Iris pigment epithelial cell (primary cell): ENCODE data around the gene PTP4A2.
"Not testable (repeated sequence)": the region's sequence is repeated elsewhere in the genome, so short reads cannot be mapped to it uniquely, and the experiment has no call there.

ENCODE experiments used
- DNase-seq: peaks from one replicate; pipeline ENCODE4 v3.0.0-alpha.2; 2011; ENCODE audit warnings: low read depth

The PTP4A2 gene

DNA sequence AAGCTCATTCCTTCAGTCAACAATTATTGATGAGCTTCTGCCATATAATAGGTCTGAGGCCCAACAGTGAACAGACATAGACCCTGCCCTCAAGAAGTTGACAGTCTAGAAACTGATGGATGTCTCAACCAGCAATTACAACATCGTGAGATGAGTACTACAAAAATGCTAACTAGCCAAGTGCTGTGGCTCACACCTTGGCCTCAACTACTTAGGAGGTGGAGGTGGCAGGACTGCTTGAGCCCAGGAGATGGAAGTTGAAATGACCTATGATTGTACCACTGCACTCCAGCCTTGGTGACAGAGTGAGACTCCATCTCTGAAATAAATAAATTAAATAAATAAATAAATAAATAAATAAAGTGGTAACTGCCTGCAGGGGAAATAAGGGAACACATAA, 11.7 kb upstream of the PTP4A2 start:
- DNase-seq = no peak

DNA sequence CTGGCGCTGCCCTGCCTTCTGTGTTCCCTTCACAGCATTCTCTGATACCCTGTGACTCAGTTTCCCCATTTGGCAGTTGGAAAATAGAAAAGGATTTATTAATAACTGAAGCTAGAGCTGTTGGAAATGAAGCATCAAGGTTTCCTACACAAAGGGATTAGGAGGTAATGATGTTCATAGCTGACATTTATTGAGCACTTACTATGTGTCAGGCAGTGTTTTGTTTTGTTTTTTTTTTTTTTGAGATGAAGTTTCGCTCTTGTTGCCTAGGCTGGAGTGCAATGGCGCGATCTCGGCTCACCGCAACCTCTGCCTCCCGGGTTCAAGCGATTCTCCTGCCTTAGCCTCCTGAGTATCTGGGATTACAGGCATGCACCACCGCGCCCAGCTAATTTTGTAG, 7.5 kb upstream of the PTP4A2 start:
- not testable (repeated sequence) for DNase-seq

DNA sequence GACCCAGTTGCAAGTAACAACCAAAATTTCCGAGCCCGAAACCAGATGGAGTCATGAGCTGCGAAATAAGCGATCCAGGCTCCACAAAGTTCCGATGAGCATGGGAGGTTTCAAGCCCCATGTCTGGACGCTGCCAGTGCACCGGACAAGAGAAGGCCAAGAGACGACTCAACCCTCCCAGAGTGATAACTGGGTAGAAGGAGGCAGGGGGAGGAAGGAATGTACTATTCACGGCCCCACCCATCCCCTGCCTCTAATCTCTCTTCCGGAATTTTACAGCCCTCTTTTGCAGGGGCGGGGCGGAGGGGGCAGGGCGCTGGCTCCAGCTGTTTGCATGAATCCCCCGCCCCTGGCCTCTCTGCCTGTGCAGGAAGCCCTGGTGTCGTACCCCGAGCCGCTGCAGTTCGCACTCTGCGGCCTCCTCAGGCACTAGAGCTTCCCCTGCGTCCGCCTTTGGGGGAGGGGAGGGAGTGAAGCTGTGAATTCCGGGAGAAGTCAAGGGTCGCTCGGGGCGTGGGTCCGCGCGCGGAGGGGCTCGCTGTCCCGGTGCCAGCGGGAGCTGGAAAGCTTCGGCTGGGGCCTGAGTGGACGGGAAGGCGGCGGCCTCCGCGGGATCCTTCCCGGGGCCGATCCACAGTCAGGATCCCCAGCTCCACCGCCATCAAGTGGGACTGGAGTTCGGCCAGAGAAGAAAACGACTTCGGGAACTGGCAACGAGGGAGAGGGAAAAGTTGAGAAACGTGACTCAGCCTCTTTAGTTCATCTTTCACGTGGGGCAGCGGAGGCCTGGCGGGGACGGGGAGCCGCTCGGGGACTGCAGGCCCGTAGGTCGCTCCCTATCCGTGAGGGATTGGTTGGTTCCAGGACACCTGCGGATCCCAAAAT, 6.3 kb upstream of the PTP4A2 start:
- peak; percentile 94 for DNase-seq

DNA sequence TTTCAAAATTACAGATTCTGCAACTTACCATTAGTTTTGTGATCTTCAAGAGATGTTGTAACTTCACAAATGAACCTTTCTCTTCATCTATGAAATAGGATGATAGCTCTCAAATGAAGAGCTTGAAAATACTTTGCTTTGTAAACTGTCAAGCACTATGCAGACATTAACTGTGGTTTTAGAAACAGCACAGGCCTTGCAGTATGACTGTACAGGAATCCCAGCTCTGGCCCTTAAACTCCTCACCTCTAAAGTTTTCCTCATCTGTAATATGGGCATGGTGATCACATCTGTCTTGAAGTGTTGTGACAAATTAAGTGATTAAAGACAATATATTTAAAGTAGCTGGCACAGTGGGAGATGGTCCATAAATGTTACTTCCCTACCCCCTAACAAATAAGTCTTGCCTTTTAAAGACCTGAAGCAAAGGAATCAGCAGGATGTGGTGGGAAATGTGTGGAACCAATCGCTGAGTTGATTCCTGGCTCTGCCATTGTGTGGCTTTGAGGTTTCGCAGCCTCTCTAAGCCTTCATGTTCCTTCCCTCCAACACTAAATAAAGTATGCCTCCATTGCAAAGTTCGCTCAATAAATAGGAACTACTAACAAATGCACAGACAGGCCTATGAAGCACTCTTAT, 5.5 kb upstream of the PTP4A2 start:
- peak; percentile 45 for DNase-seq

DNA sequence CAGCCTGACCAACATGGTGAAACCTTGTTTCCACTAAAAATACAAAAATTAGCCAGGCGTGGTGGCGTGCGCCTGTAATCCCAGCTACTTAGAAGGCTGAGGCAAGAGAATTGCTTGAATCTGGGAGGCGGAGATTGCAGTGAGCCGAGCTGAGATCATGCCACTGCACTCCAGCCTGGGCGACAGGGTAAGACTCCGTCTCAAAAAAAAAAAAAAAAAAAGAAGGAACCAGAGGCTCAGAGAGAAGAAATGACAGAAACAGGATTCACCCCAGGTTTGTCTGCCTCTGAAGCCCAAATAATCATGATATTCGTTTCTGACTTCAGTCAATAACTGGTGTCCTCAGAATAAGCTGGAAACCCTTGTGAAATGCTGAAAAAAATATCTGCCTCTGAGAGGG, 3.9 kb upstream of the PTP4A2 start:
- DNase-seq = not testable (repeated sequence)

DNA sequence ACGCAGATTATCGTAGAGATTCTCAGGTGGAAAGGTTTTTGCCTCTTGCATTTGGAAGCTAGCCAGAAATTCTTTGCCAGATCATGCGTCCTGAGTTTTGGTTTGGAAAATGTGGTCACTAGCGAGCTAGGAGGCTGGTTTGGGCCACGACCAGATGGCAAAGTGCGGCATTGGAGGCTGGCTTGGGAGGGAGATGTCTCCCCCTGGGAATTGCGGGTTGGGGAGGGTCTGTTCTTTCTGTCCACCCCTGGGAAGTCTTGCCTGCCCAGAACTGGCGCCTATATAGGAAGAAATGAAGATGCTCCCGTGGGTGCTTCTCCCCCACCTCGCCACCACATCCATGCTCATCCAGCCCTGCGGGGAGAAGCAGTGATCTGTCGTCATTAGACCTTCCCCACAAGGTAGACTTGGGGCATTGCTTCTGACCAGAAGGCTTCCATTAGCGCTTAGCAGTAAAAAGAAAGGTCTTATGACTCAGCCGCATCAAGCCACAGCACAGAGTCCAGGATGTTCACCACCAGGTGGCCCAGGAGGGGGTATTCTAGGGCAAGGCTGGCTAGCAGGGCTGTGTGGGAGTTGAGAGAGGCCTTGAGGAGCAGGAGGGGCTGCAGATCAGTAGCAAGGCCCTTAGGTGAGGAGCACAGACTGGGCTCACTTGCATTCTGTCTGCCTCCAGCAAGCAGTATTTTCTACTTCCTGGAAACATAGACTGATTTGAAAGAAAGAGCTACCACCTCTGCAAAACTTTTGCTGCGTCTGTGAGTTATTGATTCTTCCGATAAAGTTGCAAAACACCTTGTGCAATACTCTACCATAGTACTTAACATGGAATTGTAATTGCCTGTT, 1.5 kb upstream of the PTP4A2 start:
- peak; percentile 95 for DNase-seq

DNA sequence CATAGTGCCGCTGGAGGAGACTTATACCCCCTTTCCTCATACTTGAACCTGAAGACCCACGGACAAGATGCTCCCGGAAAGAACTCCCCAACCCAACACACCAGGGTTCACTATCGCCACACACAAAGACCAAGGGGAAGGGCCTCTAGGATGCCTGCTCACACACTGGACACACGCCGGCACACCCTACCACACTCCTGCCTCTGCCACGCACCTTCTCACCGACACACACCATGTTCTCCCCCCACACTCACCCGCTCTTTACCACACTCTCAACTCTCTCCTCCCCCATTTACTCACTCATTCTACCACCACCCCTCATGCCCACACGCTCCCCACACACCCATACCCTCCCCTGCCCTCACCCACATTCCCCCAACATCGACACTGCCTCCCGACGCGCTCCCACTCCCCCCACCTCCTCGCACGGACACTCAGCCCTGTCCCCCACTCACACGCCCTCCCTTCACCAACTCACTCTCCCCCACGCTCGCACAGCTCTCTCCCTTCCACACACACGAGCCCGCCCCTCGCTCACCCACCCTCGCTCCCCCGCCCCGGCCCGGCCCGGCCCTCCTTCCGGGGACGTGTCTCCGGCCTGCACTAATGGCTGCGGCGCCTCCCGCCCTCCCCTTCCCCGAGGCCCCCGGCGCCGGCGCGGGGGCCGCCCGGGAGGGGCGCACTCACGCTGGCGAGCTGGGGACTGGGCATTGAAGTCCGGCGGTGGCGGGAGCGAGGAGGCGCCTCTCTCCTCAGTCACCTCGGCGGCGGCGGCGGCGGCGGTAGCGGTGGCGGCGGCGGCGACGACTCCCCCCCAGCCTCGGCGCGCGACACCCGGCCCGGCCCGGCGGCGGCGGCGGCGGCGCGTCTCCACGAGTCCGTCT, 626 bp downstream of the PTP4A2 start:
- peak; percentile 71 for DNase-seq

DNA sequence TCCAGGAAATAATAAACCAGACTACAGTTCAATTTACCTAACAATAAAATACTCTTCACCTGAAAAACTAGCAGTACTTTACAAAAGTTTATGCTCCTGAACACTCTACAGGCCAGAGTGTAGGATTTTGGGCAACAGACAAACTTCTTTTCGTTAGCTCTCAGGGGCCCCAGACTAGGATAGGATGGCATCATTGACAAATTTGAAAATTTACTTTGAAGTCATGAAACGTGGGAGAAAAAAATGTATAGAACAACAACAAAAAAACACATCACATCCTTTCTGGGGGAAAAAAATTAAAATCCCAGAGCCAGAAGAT, 1.2 kb downstream of the PTP4A2 start:
- no peak for DNase-seq

DNA sequence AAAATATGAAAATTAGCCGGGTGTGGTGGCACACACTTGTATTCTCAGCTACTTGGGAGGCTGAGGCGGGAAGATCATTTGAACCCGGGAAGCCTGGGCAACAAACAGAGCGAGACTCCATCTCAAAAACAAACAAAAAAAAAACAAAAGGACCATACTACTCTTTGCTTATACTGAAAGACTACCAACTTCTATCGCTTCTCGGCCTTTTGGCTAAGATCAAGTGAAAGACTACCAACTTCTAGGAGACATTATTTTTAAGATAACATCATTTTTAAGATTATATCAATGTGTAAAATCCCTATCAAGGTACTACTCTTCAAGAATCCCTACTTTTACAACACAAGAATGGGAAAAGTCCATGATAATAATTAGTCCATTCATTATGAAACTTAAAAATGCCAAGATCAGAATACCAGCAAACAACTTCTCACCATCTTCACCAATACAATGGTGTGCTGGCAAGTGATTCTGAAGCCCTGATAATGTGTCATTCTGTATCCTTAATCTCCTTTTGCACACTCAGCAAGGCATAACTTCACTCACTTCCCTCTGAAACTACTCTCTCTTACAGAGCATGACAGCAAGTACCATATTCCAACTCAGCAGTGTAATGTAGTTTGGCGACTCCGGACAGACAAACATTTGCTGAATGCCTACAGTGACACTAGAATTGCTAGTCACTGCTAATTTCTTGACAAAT, 1.7 kb downstream of the PTP4A2 start:
- DNase-seq = peak; percentile 39

DNA sequence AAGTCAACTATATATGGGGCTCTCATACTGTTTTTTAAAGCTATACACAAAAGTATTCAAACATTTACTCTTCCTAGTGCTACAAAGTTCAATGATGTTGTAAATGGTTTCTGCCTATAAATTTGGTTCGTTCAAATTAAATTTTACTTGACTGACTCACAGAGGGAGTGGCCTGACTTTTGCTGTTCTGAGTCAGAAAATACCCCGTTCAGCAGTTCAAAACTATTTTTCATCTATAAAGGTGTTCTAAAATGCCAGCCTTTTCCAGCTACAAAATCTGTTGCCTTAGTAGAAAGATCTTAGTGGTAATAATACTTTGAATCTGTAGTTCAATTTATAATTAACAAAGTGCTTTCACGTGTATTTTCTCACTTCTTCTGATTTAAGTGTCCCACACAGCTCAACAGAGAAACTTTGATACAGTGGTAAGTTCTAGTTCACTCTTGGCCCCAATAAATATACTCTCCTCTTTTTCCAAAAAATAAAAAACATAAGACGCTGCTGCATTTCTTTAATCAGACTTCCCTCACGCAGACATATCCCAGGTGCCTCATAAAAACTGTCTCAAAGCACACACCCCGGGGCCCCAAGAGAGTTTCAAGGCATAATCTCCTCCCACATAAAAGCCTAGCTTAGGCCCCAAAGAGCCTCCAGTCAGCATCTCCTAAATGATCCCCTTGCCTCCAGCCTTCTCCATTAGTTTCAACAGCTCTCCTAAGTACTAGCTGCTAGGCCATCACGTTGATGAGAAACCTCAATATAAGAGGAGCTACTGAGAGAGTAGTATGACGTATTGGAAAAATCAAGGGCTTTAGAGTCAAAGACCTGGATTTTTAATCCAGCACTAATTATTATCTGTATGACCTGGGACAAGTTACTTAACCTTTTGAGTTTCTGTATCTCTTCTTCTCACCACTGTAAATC, 3.2 kb downstream of the PTP4A2 start:
- DNase-seq = peak; percentile 69

DNA sequence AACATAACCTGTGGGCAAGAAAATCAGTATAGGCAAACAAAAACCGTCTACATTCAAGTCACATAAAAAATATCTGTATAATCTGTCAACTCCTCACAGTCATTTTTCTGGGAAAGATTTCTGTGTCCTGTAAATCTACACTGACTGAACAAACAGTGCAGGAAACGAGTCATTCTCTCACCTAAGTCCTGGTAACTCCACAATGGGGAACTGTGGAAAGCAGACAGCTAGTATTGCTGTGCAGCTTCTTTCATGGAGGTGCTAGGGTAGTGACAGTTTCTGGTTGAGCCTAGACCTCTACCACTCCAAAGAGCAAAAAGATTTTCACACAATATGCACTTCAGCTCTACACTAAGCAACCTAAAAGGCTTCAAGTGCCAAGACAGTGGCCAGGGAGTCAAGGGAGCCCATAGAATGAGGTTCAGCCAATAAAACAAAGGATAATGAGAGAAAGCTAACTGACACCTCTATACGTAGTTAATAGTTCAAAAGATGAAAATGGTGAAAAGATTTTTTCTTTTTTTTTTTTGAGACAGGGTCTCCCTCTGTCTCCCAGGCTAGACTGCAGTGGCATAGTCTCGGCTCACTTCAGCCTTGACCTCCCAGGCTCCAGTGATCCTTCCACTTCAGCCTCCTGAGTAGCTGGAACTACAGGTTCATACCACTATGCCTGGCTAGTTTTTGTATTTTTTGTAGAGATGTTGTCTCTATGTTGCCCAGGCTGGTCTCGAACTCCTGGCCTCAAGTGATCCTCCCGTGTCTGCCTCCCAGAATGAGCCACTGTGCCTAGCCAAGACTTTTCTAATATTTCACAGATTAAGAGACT, 5.5 kb downstream of the PTP4A2 start:
- no peak for DNase-seq

DNA sequence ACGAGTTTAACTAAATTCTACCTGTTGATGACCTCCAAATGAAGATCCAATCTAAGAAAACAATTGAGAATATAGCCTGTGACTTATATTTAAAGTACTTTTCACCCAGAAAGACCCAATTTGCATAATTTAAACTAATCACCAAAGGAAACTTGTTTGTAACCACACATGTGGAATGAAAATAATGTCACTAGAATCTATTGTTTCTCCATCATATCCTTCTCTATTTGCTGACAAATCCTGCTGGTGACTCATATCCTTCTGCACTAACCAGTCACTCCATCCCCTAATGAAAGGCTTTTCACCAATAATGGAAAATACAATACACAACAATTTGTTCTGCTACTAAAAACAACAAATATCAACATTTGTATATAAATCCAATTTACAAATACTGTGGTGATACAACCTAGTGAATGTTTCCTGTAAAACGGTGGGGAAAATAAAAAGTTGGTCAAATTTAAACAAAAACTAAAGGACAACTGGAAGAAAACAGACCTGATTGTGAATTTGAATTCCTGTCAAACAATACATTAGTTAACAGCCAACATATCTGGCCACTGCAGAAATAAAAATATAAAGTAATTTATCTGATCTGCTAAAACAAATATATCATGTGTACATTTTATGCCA, 6.5 kb downstream of the PTP4A2 start:
- DNase-seq = peak; percentile 74

DNA sequence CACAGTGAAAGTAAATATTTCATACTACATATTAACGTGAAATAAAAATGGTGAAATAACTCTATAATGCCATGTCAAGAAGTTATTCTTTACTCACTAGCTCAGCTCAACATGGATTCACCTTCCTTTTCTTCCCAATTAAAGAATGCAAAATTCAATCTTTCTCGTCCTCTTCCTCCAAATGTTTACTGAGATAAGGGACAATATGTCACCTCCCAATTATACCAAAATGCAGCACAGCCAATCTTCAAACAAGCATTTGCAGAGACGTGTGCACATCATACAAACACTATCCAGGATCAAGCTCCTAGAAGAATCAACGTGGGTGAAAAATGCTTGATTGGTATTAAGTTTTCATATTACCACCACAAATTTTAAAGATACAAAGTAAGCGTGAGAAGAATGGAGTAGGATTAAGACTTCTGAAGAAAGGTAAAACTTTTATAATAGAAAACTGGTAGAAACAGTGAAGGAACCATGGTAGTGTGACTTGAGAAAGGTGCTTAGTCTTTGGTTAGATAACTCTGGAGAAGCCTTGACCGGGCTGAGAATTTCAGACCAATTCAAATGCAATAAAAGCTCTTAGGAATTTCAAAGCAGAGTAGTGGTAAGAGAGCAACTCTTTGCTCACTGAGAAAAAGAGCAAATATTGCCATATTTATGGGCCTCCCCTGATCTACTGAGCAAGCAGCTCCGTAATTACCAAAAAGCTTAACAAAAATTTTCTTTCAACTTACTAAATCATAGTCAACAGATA, 7.2 kb downstream of the PTP4A2 start:
- no peak for DNase-seq

DNA sequence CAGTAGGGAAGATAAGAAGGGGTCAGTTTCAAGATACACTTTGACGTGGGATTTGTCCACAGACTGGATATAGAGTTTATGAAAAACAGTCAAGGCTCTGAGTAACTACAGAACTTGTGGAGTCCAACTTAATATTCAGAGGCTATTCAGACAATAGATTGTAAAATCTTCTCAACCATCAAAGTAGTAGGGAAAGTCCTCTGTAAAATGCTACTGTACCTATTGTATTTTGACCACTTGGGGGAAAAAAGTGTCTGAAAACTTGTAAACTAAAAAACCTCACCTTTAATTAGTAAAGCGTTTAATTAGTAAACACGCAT, 10.5 kb downstream of the PTP4A2 start:
- no peak for DNase-seq

DNA sequence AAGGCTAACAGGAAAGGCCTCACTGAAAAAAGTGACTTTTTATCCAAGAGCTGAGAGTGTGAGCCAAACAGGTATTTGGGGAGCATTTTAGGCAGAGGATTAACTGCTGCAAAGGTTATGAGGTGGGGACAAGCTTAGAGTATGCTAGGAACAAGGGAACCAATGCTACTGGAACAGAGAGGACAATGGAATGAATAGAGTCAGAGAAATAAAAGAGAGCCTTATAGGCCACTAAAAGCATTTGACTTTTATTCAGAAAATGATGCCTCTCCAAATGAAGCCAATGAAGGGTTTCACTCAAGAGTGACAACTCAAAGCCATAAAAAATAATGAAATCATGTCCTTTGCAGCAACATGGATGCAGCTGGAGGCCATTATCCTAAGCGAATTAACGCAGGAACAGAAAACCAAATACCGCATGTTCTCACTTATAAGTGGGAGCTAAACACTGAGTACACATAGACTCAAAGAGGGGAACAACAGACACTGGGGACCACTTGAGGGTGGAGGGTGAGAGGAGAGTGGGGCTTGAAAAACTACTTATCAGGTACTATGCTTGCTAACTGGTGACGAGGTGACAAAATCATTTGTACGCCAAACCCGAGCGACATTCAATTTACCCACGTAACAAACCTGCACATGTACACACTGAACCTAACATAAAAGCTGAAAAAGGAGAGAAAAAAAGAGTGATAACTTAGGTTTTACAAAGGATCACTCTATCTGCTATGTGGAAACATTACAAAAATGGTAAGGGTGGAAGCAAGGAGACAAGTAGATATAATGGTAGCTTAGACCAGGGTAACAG, 11.1 kb downstream of the PTP4A2 start:
- no peak for DNase-seq

DNA sequence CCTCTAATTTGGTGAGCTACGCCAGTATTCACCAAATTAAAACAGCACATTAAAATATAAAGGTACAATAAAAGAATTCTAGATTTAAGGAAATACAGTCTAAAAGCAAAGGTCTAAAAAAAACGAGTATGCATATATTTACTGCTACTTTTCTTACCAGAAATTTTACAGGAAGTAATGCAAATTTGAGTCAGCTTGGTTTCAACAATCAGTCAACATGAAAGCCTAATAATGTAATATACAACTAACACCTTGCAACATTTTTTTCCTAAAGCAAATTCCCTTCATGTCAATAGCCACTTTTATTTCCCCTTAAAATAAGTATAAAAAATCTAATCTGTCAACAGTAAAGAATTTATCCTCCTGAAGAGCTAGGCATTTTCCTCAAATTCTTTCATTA, 11.9 kb downstream of the PTP4A2 start:
- DNase-seq = no peak

DNA sequence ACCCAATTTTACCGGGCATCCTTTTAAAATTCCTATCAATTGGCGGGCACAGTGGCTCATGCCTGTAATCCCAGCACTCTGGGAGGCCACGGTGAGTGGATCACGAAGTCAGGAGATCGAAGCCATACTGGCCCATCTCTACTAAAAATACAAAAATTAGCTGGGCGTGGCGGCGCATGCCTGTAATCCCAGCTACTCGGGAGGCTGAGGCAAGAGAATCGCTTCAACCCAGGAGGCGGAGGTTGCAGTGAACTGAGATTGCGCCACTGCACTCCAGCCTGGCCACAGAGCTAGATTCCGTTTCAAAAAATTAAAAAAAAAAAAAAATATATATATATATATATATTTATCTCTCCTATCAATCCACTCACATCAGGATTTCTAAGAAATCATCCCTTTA, 12.3 kb downstream of the PTP4A2 start:
- DNase-seq = not testable (repeated sequence)
